HepG2 (cell line): ENCODE measurements around the gene LIMK2. TPM values are rescaled to one million over a fixed set of nuclear protein-coding genes. Genes with fewer than 3 reads are reported as not detected.
A peak's percentile ranks its signal among the peaks of the same experiment; 100 is the strongest.

Experiments
- ARNTL ChIP-seq: sonication (generic); formaldehyde crosslinking; IDR thresholded peaks from 2 replicates; pipeline ENCODE4 v1.4.0; 2020; ENCODE audit warnings: mild to moderate bottlenecking, missing genetic modification reagents
- BRD4 ChIP-seq: sonication (generic); formaldehyde crosslinking; IDR thresholded peaks from 2 replicates; pipeline ENCODE4 v1.4.0; 2020; ENCODE audit warnings: missing genetic modification reagents
- FOXA1 ChIP-seq, 2 experiments: fragments of 450-650 bp in 1 of 2; sonication (generic) in 1 of 2; formaldehyde crosslinking in 1 of 2; IDR thresholded peaks; 2 replicates each; pipeline versions ENCODE4 v1.4.0 to v1.6.1; 2016 to 2020; ENCODE audit warnings: missing genetic modification reagents in 1 of 2
- KDM3A ChIP-seq: IDR thresholded peaks from 2 replicates; pipeline ENCODE4 v1.6.1; 2018; ENCODE audit warnings: low read depth, missing compliant biosample characterization
- KLF11 ChIP-seq: IDR thresholded peaks from 2 replicates; pipeline ENCODE4 v1.6.1; 2016; ENCODE audit warnings: missing compliant biosample characterization
- MAFG ChIP-seq: sonication (generic); formaldehyde crosslinking; IDR thresholded peaks from 2 replicates; pipeline ENCODE4 v1.5.1; 2020; ENCODE audit warnings: mild to moderate bottlenecking, missing genetic modification reagents
- MYC ChIP-seq: sonication (generic); formaldehyde crosslinking; IDR thresholded peaks from 2 replicates; pipeline ENCODE4 v1.9.0; 2021; ENCODE audit warnings: missing genetic modification reagents, borderline replicate concordance
- NFIC ChIP-seq: IDR thresholded peaks from 2 replicates; pipeline ENCODE4 v1.6.1; 2012; ENCODE audit warnings: mild to moderate bottlenecking, low read length, inconsistent platforms
- REL ChIP-seq: sonication (generic); formaldehyde crosslinking; conservative IDR thresholded peaks from 2 replicates; pipeline ENCODE4 v1.8.0; 2022; ENCODE audit warnings: mild to moderate bottlenecking, missing genetic modification reagents, moderate library complexity
- RNF2 ChIP-seq: fragments of 450-650 bp; conservative IDR thresholded peaks from 2 replicates; pipeline ENCODE4 v1.6.1; 2016; ENCODE audit warnings: low read depth
- SNAI1 ChIP-seq: sonication (generic); formaldehyde crosslinking; IDR thresholded peaks from 2 replicates; pipeline ENCODE4 v1.5.0; 2020; ENCODE audit warnings: mild to moderate bottlenecking, missing genetic modification reagents, borderline replicate concordance
- SNAPC2 ChIP-seq: sonication (generic); formaldehyde crosslinking; IDR thresholded peaks from 2 replicates; pipeline ENCODE4 v1.8.1; 2022; ENCODE audit warnings: mild to moderate bottlenecking, missing genetic modification reagents
- WIZ ChIP-seq: sonication (generic); formaldehyde crosslinking; IDR thresholded peaks from 2 replicates; pipeline ENCODE4 v1.5.1; 2020; ENCODE audit warnings: mild to moderate bottlenecking, missing genetic modification reagents
- ZBTB42 ChIP-seq: sonication (generic); formaldehyde crosslinking; IDR thresholded peaks from 2 replicates; pipeline ENCODE4 v1.5.0; 2020; ENCODE audit warnings: mild to moderate bottlenecking, missing genetic modification reagents
- ZNF101 ChIP-seq: sonication (generic); formaldehyde crosslinking; IDR thresholded peaks from 2 replicates; pipeline ENCODE4 v1.4.0; 2020; ENCODE audit warnings: mild to moderate bottlenecking, low read depth, missing genetic modification reagents, borderline replicate concordance
- ZNF160 ChIP-seq: sonication (generic); formaldehyde crosslinking; IDR thresholded peaks from 2 replicates; pipeline ENCODE4 v1.8.0; 2022; ENCODE audit warnings: mild to moderate bottlenecking, inconsistent platforms, missing genetic modification reagents
- ZNF7 ChIP-seq: IDR thresholded peaks from 2 replicates; pipeline ENCODE4 v1.6.1; 2016; ENCODE audit warnings: missing biosample characterization, missing genetic modification reagents
- ZNF746 ChIP-seq: sonication (generic); formaldehyde crosslinking; IDR thresholded peaks from 2 replicates; pipeline ENCODE4 v1.8.0; 2022; ENCODE audit warnings: mild to moderate bottlenecking, missing genetic modification reagents
- ZNF776 ChIP-seq: sonication (generic); formaldehyde crosslinking; IDR thresholded peaks from 2 replicates; pipeline ENCODE4 v1.4.0; 2020; ENCODE audit warnings: mild to moderate bottlenecking, missing genetic modification reagents
- ZSCAN20 ChIP-seq: sonication (generic); formaldehyde crosslinking; IDR thresholded peaks from 2 replicates; pipeline ENCODE4 v1.4.0; 2020; ENCODE audit warnings: missing genetic modification reagents, mild to moderate bottlenecking, borderline replicate concordance
- polyA plus RNA-seq, 8 experiments: library from polyadenylated mRNA; depleted of rRNA in 3 of 8; stranded (reverse) in 7 of 8; unstranded in 1 of 8; fragments of >200 nt; fragmentation: Illumina TruSeq in 4 of 8; extraction: Trizol in 4 of 8; gene quantifications; 2 replicates each; pipeline versions ENCODE4 v1.2.1 to v1.2.3, GENCODE V29; 2011 to 2016; ENCODE audit warnings: low read depth in 4 of 8, missing spikeins in 1 of 8, mixed read lengths in 1 of 8; ENCODE audit not compliant: insufficient read depth in 1 of 8
- total RNA-seq, 5 experiments: library from RNA; depleted of rRNA; stranded (reverse); fragments of >200 nt; fragmentation: Illumina TruSeq; extraction: Trizol; gene quantifications; 2 replicates each; pipeline ENCODE4 v1.2.3, GENCODE V29; 2016; ENCODE audit warnings: low read depth in 1 of 5
- TF ChIP-seq, protein P1 (sequence below): sonication (generic); formaldehyde crosslinking; IDR thresholded peaks from 2 replicates; pipeline ENCODE4 v1.5.1; 2020; ENCODE audit warnings: missing genetic modification reagents, mild to moderate bottlenecking, borderline replicate concordance
- TF ChIP-seq, protein P2 (sequence below): sonication (generic); formaldehyde crosslinking; IDR thresholded peaks from 2 replicates; pipeline ENCODE4 v1.5.1; 2020; ENCODE audit warnings: mild to moderate bottlenecking, missing genetic modification reagents, borderline replicate concordance
- TF ChIP-seq, protein P3 (sequence below): sonication (generic); formaldehyde crosslinking; IDR thresholded peaks from 2 replicates; pipeline ENCODE4 v1.8.1; 2023; ENCODE audit warnings: mild to moderate bottlenecking, missing genetic modification reagents
- TF ChIP-seq, protein P4 (sequence below): sonication (generic); formaldehyde crosslinking; IDR thresholded peaks from 2 replicates; pipeline ENCODE4 v1.4.0; 2020; ENCODE audit warnings: low read depth, mild to moderate bottlenecking, missing genetic modification reagents
- TF ChIP-seq, protein P5 (sequence below): sonication (generic); formaldehyde crosslinking; IDR thresholded peaks from 2 replicates; pipeline ENCODE4 v1.5.0; 2020; ENCODE audit warnings: missing genetic modification reagents

The LIMK2 gene
- total and polyA plus RNA-seq, 2 of the 13 experiments (the other 11 are each of a cell fraction or from before 2014, with no cell fraction given), result 20.9 to 29.8 TPM

DNA sequence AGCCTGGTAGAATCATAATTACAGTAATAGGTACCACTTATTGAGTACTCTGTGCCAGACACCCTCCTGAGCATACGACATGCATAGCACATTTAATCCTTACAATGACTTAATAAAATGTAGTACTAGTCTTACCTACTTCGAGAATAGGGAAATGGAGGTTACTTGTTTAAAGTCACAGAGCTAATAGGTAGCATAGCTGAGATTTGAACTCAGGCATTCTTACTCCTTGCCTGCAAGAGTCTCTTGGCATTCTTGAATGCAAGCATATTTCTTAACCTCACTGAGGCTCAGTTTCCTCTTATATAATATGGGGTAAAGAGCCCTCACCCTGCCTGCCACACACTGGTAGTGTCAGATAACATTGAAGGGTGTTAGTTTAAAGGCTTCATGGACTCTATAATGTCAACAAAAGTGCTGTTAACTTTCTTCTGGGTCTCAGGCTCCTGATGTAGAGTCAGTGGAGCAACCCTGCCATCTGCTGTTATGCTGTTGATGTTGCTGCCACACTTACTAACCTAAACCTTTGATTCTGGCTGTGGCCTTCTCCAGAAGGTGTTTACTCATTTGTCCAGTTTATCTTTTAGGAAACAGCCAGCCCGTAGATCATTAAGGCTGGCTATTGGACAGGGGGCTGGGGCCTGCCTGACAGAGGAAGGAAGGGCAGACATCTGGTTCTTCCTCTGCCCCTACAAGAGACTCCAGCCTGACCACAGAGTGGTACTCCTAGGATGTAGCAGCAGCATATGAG, 18.9 kb downstream of the LIMK2 start (continued):
- TF ChIP-seq, protein P1, sequence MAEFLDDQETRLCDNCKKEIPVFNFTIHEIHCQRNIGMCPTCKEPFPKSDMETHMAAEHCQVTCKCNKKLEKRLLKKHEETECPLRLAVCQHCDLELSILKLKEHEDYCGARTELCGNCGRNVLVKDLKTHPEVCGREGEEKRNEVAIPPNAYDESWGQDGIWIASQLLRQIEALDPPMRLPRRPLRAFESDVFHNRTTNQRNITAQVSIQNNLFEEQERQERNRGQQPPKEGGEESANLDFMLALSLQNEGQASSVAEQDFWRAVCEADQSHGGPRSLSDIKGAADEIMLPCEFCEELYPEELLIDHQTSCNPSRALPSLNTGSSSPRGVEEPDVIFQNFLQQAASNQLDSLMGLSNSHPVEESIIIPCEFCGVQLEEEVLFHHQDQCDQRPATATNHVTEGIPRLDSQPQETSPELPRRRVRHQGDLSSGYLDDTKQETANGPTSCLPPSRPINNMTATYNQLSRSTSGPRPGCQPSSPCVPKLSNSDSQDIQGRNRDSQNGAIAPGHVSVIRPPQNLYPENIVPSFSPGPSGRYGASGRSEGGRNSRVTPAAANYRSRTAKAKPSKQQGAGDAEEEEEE (CRISPR knock-in tag), result 0 out of 2 replicates have a peak, but pooled peaks have one; percentile 67
- TF ChIP-seq ARNTL (CRISPR knock-in tag), result no peak
- no peak for TF ChIP-seq ZNF746
- TF ChIP-seq ZNF776 (CRISPR knock-in tag), result no peak
- TF ChIP-seq ZNF160 (CRISPR knock-in tag), result no peak
- no peak for TF ChIP-seq WIZ (CRISPR knock-in tag)
- no peak for TF ChIP-seq ZSCAN20 (CRISPR knock-in tag)
- no peak for TF ChIP-seq REL
- no peak for TF ChIP-seq KLF11 (CRISPR knock-in tag)
- no peak for TF ChIP-seq MYC
- no peak for TF ChIP-seq ZNF101 (CRISPR knock-in tag)
- TF ChIP-seq MAFG (CRISPR knock-in tag), result no peak
- TF ChIP-seq, protein P2, sequence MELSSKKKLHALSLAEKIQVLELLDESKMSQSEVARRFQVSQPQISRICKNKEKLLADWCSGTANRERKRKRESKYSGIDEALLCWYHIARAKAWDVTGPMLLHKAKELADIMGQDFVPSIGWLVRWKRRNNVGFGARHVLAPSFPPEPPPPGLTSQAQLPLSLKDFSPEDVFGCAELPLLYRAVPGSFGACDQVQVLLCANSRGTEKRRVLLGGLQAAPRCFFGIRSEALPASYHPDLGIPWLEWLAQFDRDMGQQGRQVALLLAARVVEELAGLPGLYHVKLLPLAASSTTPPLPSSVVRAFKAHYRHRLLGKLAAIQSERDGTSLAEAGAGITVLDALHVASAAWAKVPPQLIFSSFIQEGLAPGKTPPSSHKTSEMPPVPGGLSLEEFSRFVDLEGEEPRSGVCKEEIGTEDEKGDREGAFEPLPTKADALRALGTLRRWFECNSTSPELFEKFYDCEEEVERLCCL, result no peak
- TF ChIP-seq SNAPC2 (CRISPR knock-in tag), result no peak; the same call in 1 of the 2 replicates
- TF ChIP-seq, protein P3, sequence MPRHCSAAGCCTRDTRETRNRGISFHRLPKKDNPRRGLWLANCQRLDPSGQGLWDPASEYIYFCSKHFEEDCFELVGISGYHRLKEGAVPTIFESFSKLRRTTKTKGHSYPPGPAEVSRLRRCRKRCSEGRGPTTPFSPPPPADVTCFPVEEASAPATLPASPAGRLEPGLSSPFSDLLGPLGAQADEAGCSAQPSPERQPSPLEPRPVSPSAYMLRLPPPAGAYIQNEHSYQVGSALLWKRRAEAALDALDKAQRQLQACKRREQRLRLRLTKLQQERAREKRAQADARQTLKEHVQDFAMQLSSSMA (CRISPR knock-in tag), result no peak
- TF ChIP-seq RNF2, result no peak
- TF ChIP-seq BRD4 (CRISPR knock-in tag), result no peak
- TF ChIP-seq ZNF7 (CRISPR knock-in tag), result no peak
- TF ChIP-seq NFIC, result no peak
- TF ChIP-seq FOXA1 (IDR thresholded peaks at IDR 0.05), result no peak
- TF ChIP-seq FOXA1 (CRISPR knock-in tag; IDR thresholded peaks at IDR 0.05), result peak; percentile 66
- TF ChIP-seq, protein P4, sequence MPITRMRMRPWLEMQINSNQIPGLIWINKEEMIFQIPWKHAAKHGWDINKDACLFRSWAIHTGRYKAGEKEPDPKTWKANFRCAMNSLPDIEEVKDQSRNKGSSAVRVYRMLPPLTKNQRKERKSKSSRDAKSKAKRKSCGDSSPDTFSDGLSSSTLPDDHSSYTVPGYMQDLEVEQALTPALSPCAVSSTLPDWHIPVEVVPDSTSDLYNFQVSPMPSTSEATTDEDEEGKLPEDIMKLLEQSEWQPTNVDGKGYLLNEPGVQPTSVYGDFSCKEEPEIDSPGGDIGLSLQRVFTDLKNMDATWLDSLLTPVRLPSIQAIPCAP, result no peak
- TF ChIP-seq KDM3A (CRISPR knock-in tag), result no peak; the same call in 1 of the 2 replicates
- no peak for TF ChIP-seq ZBTB42
- no peak for TF ChIP-seq SNAI1 (CRISPR knock-in tag)
- TF ChIP-seq, protein P5, sequence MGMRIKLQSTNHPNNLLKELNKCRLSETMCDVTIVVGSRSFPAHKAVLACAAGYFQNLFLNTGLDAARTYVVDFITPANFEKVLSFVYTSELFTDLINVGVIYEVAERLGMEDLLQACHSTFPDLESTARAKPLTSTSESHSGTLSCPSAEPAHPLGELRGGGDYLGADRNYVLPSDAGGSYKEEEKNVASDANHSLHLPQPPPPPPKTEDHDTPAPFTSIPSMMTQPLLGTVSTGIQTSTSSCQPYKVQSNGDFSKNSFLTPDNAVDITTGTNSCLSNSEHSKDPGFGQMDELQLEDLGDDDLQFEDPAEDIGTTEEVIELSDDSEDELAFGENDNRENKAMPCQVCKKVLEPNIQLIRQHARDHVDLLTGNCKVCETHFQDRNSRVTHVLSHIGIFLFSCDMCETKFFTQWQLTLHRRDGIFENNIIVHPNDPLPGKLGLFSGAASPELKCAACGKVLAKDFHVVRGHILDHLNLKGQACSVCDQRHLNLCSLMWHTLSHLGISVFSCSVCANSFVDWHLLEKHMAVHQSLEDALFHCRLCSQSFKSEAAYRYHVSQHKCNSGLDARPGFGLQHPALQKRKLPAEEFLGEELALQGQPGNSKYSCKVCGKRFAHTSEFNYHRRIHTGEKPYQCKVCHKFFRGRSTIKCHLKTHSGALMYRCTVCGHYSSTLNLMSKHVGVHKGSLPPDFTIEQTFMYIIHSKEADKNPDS (CRISPR knock-in tag), result no peak
